GM06990 (cell line): ENCODE measurements around the gene BET1L.
"Not testable (repeated sequence)": the region's sequence is repeated elsewhere in the genome, so short reads cannot be mapped to it uniquely, and the experiment has no call there.

ENCODE experiments used
- DNase-seq: peaks from one replicate; pipeline ENCODE4 v3.0.0-alpha.2; 2011; ENCODE audit not compliant: insufficient read length; ENCODE audit errors: extremely low read depth
- H3K27me3 ChIP-seq: replicated peaks from 2 replicates; pipeline ENCODE4 v1.6.0; 2011; ENCODE audit warnings: low read length; ENCODE audit not compliant: control insufficient read depth, insufficient read depth
- H3K36me3 ChIP-seq: 2 replicates; pipeline ENCODE4 v1.5.1; 2011; ENCODE audit warnings: low read length; ENCODE audit not compliant: control insufficient read depth, insufficient read depth
- H3K4me3 ChIP-seq: replicated peaks from 2 replicates; pipeline ENCODE4 v1.5.1; 2011; ENCODE audit warnings: low read depth, mild to moderate bottlenecking, control low read depth, low read length
- TF ChIP-seq, protein P1 (sequence below): IDR thresholded peaks from 2 replicates; pipeline ENCODE4 v1.5.1; 2011; ENCODE audit warnings: low read length, control low read depth, mild to moderate bottlenecking, inconsistent platforms; ENCODE audit not compliant: insufficient read depth, poor library complexity, severe bottlenecking

Gene BET1L

GRCh38 chr11:241634-242033 lies 34.4 kb upstream of the BET1L start:
- no peaks in the 10 kb centered on the region for H3K27me3 ChIP-seq
- DNase-seq, result no peak
- peaks cover 10% of the 10 kb centered on the region for H3K36me3 ChIP-seq
- H3K4me3 ChIP-seq, result no peak overlapping the region
- TF ChIP-seq, protein P1, sequence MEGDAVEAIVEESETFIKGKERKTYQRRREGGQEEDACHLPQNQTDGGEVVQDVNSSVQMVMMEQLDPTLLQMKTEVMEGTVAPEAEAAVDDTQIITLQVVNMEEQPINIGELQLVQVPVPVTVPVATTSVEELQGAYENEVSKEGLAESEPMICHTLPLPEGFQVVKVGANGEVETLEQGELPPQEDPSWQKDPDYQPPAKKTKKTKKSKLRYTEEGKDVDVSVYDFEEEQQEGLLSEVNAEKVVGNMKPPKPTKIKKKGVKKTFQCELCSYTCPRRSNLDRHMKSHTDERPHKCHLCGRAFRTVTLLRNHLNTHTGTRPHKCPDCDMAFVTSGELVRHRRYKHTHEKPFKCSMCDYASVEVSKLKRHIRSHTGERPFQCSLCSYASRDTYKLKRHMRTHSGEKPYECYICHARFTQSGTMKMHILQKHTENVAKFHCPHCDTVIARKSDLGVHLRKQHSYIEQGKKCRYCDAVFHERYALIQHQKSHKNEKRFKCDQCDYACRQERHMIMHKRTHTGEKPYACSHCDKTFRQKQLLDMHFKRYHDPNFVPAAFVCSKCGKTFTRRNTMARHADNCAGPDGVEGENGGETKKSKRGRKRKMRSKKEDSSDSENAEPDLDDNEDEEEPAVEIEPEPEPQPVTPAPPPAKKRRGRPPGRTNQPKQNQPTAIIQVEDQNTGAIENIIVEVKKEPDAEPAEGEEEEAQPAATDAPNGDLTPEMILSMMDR, result no peak

- H3K4me3 ChIP-seq, result no peak overlapping the region
- DNase-seq, result no peak
- H3K27me3 ChIP-seq, result no peaks in the 10 kb centered on the region
- peaks cover 6% of the 10 kb centered on the region for H3K36me3 ChIP-seq
- TF ChIP-seq, protein P1, result no peak
Measured at GRCh38 chr11:240315-240714, 33.1 kb upstream of the BET1L start.

DNA sequence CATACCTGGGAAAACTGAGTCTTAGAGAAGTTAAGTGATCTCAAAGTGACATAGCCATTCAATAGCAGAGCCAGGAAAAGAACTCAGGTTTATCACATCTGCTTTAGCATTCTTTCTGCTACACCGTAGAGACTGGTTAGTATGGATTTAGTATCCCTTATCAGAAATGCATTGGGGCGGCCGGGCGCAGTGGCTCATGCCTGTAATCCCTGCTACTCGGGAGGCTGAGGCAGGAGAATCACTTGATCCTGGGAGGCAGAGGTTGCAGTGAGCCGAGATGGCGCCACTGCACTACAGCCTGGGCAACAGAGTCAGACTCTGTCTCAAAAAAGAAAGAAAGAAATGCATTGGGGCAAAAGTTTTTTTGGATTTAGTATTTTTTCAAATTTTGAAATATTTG lies 31.1 kb upstream of the BET1L start:
- H3K36me3 ChIP-seq, DNase-seq, H3K4me3 ChIP-seq, H3K27me3 ChIP-seq: not testable (repeated sequence)

DNA sequence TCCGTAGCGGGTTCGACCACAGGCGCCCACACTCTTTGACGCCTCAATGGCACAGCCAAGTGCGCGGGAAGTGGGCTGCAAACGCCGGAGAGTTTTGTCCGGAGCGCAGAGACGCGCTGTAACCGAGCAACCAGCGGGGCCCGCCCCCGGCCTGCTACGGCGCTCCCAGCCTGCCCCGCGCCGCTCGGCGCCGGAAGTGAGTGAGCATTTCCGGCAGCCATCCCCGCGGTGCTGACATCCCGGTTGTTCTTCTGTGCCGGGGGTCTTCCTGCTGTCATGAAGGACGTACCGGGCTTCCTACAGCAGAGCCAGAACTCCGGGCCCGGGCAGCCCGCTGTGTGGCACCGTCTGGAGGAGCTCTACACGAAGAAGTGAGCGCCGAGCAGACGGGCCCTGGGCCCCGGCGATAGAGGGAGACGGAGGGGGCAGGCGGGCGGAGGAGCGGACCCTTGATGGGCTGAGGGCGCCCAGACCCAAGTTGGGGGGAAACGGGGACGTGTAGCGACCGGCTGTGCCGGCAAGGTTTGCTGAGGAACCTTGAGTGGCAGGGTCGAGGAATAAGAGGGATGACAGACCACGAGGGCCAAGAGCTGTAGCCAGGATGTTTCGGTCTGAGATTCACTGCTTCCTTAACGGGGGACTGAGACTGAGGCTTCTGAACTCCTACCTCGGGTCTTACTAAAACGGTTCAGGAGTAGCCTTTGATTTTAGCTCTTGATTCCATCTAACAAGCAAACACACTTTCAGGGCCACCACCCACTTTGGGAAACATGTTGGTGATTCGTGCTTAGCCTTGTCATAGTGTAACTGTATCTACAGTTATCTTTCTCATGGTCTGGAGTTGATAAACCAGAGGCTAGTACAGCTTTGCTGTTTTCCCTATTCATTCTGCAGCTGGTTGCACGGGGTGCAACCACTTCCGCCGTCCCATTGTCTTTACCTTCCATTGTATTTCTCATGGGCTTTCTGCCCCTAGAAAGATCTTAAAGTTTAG lies 29.9 kb upstream of the BET1L start, which contains the start of gene PSMD13:
TSS of gene PSMD13 (plus strand) at position 203 of the 994 bp plus-strand sequence. CDS start at position 277, 74 bp downstream.
- TF ChIP-seq, protein P1, result no peak
- no peaks in the 10 kb centered on the region for H3K27me3 ChIP-seq
- H3K4me3 ChIP-seq, result peak within 1 kb of the TSS; percentile 84
- H3K36me3 ChIP-seq, result no peaks in the 10 kb centered on the region
- peak; percentile 89 for DNase-seq

DNA sequence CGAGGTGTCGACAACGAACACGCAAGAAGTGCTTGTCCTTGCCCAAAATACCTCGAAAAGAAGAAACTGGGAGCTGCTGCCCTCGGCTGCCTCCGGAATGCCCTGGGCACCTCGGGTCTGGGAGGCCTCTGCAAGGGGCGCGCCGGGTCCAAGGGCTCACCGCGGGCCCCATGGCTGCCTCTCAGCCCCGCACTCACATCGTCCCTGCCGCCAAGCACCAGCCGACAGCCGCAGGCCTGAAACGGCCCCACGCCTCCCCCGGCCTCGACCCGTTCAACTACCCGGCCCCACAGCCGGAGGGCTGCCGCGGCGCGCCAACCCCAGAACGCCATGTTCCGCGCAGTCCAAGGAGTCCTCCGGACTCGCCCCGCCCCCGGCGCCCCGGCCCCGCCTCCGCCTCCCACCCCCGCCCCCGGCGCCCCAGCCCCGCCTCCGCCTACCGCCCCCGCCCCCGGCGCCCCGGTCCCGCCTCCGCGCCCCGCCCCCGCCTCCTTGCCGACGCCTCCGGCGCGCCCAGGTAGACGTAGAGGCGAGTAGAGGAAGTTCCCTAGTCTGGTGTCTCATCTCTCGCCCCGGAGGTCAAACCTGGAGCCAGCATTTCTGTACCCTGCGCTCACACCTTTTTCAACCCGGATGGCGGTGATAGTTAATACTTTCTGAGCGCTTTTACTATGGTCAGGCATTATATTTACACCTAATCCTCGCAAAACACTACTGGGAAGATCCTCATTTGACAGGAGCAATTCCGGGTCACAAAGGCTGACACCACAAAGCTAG lies 29.0 kb upstream of the BET1L start, which contains the start of gene SIRT3:
TSS of gene SIRT3 (minus strand) at position 346 of the 777 bp plus-strand sequence. CDS start at position 332, 14 bp downstream.
- Histone ChIP-seq H3K36me3 (no peaks in the 10 kb centered on the region), H3K4me3 (peak within 1 kb of the TSS; percentile 84), H3K27me3 (no peaks in the 10 kb centered on the region)
- TF ChIP-seq, protein P1, result no peak
- peak; percentile 82 for DNase-seq

DNA sequence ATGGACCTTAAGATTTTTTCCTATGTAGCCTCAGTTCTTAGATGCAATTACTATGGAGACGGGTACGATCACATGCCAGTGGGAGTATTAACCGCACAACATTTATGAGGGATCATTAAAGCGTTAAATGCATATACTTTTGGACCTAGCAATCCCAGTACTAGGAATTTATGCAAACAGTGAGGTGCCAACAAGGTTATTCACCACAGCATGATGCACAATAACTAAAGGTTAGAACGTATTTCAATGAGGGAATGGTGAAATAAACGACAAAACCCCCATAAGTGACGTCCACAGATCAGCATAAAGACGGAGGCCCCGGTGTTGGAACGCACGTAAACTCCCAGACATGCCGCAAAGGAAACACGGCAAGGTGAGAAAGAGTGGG lies 28.4 kb upstream of the BET1L start:
- DNase-seq, result no peak
- H3K4me3 ChIP-seq, result peak overlapping the region; percentile 84
- TF ChIP-seq, protein P1, result no peak

More for the DNA sequence above, 28.4 kb upstream of the BET1L start:
- Histone ChIP-seq H3K36me3 (no peaks in the 10 kb centered on the region), H3K27me3 (no peaks in the 10 kb centered on the region)
